Thyroid gland (tissue), 4 donors: ENCODE results near the gene SATB2.

Experiments
- CTCF ChIP-seq, 6 experiments: fragments of 200-600 bp in 3 of 6; fragments of 450-650 bp in 3 of 6; sonication (generic) in 3 of 6; IDR thresholded peaks; one replicate each; pipeline ENCODE4 v1.5.1; 2016 to 2019; ENCODE audit warnings: antibody characterized with exemption in 6 of 6, mild to moderate bottlenecking in 2 of 6, inconsistent platforms in 1 of 6, moderate library complexity in 1 of 6
- POLR2A ChIP-seq, 2 donors: fragments of 450-650 bp; IDR thresholded peaks; one replicate each; pipeline ENCODE4 v1.6.1; 2017; ENCODE audit warnings: antibody characterized with exemption in 2 of 2, mild to moderate bottlenecking in 2 of 2, moderate library complexity in 1 of 2

GRCh38 chr2:199441759-199442158, 16.0 kb downstream of the SATB2 start:
- no peak for TF ChIP-seq CTCF (IDR thresholded peaks at IDR 0.05)
- TF ChIP-seq POLR2A (IDR thresholded peaks at IDR 0.05): no peak
